Smooth muscle cell of the brain vasculature (primary cell): Measurements from ENCODE around the gene FBLL1.
A peak's percentile ranks its signal among the peaks of the same experiment; 100 is the strongest.
"Not testable (repeated sequence)": the region's sequence is repeated elsewhere in the genome, so short reads cannot be mapped to it uniquely, and the experiment has no call there.

Experiments used
- DNase-seq: peaks from one replicate; pipeline ENCODE4 v3.0.0-alpha.2; 2012; ENCODE audit warnings: low read depth, low spot score

Gene FBLL1

GRCh38 chr5:168552146-168552545 is 23.0 kb downstream of the FBLL1 start:
- peak; percentile 52 for DNase-seq

GRCh38 chr5:168553377-168554130 is 24.4 kb downstream of the FBLL1 start:
- DNase-seq, result no peak

GRCh38 chr5:168557389-168557788 is 28.3 kb downstream of the FBLL1 start:
- no peak for DNase-seq

GRCh38 chr5:168562279-168562678 is 33.2 kb downstream of the FBLL1 start:
- DNase-seq, result no peak

GRCh38 chr5:168563959-168564358 is 34.9 kb downstream of the FBLL1 start:
- no peak for DNase-seq

- no peak for DNase-seq
Measured at GRCh38 chr5:168568738-168569137, 39.6 kb downstream of the FBLL1 start.

GRCh38 chr5:168570490-168571328 is 41.6 kb downstream of the FBLL1 start:
- DNase-seq, result no peak

GRCh38 chr5:168573663-168574062 is 44.6 kb downstream of the FBLL1 start:
- not testable (repeated sequence) for DNase-seq

GRCh38 chr5:168574156-168574555 is 45.1 kb downstream of the FBLL1 start:
- DNase-seq, result not testable (repeated sequence)

- no peak for DNase-seq
Measured at GRCh38 chr5:168575391-168576372, 46.6 kb downstream of the FBLL1 start.

GRCh38 chr5:168578006-168578405 is 48.9 kb downstream of the FBLL1 start:
- no peak for DNase-seq

GRCh38 chr5:168578538-168579487 is 49.7 kb downstream of the FBLL1 start, which contains the start of gene PANK3:
TSS of gene PANK3 (minus strand) at chr5:168579368. CDS start at chr5:168579283, 85 bp downstream.
- DNase-seq, result peak; percentile 24

- peak; percentile 96 for DNase-seq
Measured at GRCh38 chr5:168579488-168580226, 50.6 kb downstream of the FBLL1 start.

- no peak for DNase-seq
Measured at GRCh38 chr5:168580227-168580508, 51.1 kb downstream of the FBLL1 start.
